Astrocyte (in vitro differentiated cells and primary cell): ENCODE results near the gene CRISPLD2. TPM values are rescaled to one million over a fixed set of nuclear protein-coding genes. Genes with fewer than 3 reads are reported as not detected.
A peak's percentile ranks its signal among the peaks of the same experiment; 100 is the strongest.

Experiments
- DNase-seq: peaks from one replicate; pipeline ENCODE4 v3.0.0-alpha.2; 2010; ENCODE audit warnings: low read depth
- FAIRE-seq: peaks from 2 replicates; lab custom pipeline; 2011; peaks lifted over from hg19 to GRCh38; lab: Jason Lieb, UNC
- H2AFZ ChIP-seq: 2 replicates; pipeline ENCODE4 v1.6.0; 2012; ENCODE audit warnings: low read depth, low read length, inconsistent platforms
- H3K27ac ChIP-seq: 2 replicates; pipeline ENCODE4 v1.5.1; 2011; ENCODE audit warnings: low read depth, low read length, inconsistent platforms
- H3K27me3 ChIP-seq: 2 replicates; pipeline ENCODE4 v1.6.0; 2011; ENCODE audit warnings: low read length, inconsistent platforms; ENCODE audit not compliant: insufficient read depth
- H3K36me3 ChIP-seq: 2 replicates; pipeline ENCODE4 v1.5.1; 2011; ENCODE audit warnings: low read length, inconsistent platforms; ENCODE audit not compliant: insufficient read depth
- H3K4me1 ChIP-seq: 2 replicates; pipeline ENCODE4 v1.5.1; 2011; ENCODE audit warnings: low read length, inconsistent platforms; ENCODE audit not compliant: insufficient read depth
- H3K4me2 ChIP-seq: 2 replicates; pipeline ENCODE4 v1.6.0; 2012; ENCODE audit warnings: low read length, inconsistent platforms
- H3K4me3 ChIP-seq: 2 replicates; pipeline ENCODE4 v1.5.1; 2011; ENCODE audit warnings: low read depth, mild to moderate bottlenecking, low read length, inconsistent platforms; ENCODE audit not compliant: insufficient read depth
- H3K79me2 ChIP-seq: 2 replicates; pipeline ENCODE4 v1.6.0; 2012; ENCODE audit warnings: mild to moderate bottlenecking, low read length, inconsistent platforms; ENCODE audit not compliant: insufficient read depth
- H3K9ac ChIP-seq: 2 replicates; pipeline ENCODE4 v1.6.0; 2012; ENCODE audit warnings: mild to moderate bottlenecking, low read length, inconsistent platforms
- H3K9me3 ChIP-seq: 2 replicates; pipeline ENCODE4 v1.5.1; 2012; ENCODE audit warnings: low read depth, mild to moderate bottlenecking, low read length, inconsistent platforms; ENCODE audit not compliant: insufficient read depth
- H4K20me1 ChIP-seq: 2 replicates; pipeline ENCODE4 v1.6.0; 2012; ENCODE audit warnings: low read length, inconsistent platforms; ENCODE audit not compliant: insufficient read depth
- H3K27ac Mint-ChIP-seq: one replicate; pipeline ENCODE4 v1.8.0; 2021; ENCODE audit warnings: mild to moderate bottlenecking, mixed read lengths; ENCODE audit not compliant: unreplicated experiment
- H3K27me3 Mint-ChIP-seq: one replicate; pipeline ENCODE4 v1.8.0; 2021; ENCODE audit warnings: low read depth, mixed read lengths; ENCODE audit not compliant: unreplicated experiment
- H3K36me3 Mint-ChIP-seq: one replicate; pipeline ENCODE4 v1.8.0; 2021; ENCODE audit warnings: low read depth, mixed read lengths; ENCODE audit not compliant: unreplicated experiment
- H3K4me1 Mint-ChIP-seq: one replicate; pipeline ENCODE4 v1.8.0; 2021; ENCODE audit warnings: low read depth, mixed read lengths; ENCODE audit not compliant: unreplicated experiment
- H3K4me3 Mint-ChIP-seq: one replicate; pipeline ENCODE4 v1.8.0; 2021; ENCODE audit warnings: mild to moderate bottlenecking, moderate library complexity, mixed read lengths; ENCODE audit not compliant: unreplicated experiment
- H3K9me3 Mint-ChIP-seq: one replicate; pipeline ENCODE4 v1.8.0; 2021; ENCODE audit warnings: mild to moderate bottlenecking, mixed read lengths; ENCODE audit not compliant: unreplicated experiment
- EZH2 ChIP-seq: IDR thresholded peaks from 2 replicates; pipeline ENCODE4 v1.6.1; 2012; ENCODE audit warnings: mild to moderate bottlenecking, low read length, inconsistent platforms; ENCODE audit not compliant: insufficient read depth
- total RNA-seq: library from RNA; stranded (reverse); gene quantifications from 2 replicates; pipeline ENCODE4 v1.2.1, GENCODE V29; 2021
- TF ChIP-seq, protein P1 (sequence below): IDR thresholded peaks from 2 replicates; pipeline ENCODE4 v1.5.1; 2011; ENCODE audit warnings: low read depth, mild to moderate bottlenecking, inconsistent platforms, low read length, moderate library complexity; ENCODE audit not compliant: insufficient read depth

Gene CRISPLD2
- total RNA-seq, 1 donor from 2014 or later, result 1.8 TPM

DNA sequence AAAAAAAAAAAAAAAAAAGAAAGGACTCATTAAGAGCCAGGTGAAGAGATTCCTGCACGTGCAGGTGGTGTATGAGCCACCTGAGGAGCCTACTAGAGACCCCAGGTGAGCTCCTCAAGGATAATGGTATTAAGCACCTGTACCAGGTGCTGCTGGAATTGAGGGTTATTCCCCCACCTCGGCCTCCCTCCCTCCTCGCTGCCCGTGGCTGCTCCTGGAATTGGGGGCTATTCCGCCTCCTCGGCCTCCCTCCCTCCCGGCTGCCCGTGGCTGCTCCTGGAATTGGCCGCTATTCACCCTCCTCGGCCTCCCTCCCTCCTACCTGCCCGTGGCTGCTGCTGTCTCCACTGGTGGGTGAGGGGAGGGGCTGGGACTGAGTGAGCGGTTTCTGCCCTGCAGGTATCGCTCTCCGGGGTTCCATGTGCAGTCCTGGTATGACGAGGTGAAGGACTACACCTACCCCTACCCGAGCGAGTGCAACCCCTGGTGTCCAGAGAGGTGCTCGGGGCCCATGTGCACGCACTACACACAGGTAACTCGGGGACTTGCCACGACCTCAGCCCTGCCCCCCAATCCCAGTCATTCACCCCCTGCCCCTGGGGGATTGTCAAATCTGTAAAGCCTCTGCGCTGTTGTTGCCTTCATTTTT is 29.3 kb downstream of the CRISPLD2 start:
- H3K27me3 ChIP-seq, result no peaks in the 10 kb centered on the region
- H3K9me3 ChIP-seq, result no peaks in the 10 kb centered on the region
- peaks cover 17% of the 10 kb centered on the region for H3K4me1 ChIP-seq
- H3K27ac ChIP-seq, result no peak overlapping the region
- Mint-ChIP-seq H3K27me3 (peaks cover 30% of the 10 kb centered on the region), H3K27ac (no peak overlapping the region), H3K36me3 (peaks cover 5% of the 10 kb centered on the region), H3K9me3 (peaks cover 8% of the 10 kb centered on the region), H3K4me1 (peaks cover 4% of the 10 kb centered on the region), H3K4me3 (no peak overlapping the region)
- FAIRE-seq (no peak), DNase-seq (no peak)
- H3K4me2 ChIP-seq, result no peak overlapping the region
- TF ChIP-seq EZH2, result no peak
- TF ChIP-seq, protein P1, sequence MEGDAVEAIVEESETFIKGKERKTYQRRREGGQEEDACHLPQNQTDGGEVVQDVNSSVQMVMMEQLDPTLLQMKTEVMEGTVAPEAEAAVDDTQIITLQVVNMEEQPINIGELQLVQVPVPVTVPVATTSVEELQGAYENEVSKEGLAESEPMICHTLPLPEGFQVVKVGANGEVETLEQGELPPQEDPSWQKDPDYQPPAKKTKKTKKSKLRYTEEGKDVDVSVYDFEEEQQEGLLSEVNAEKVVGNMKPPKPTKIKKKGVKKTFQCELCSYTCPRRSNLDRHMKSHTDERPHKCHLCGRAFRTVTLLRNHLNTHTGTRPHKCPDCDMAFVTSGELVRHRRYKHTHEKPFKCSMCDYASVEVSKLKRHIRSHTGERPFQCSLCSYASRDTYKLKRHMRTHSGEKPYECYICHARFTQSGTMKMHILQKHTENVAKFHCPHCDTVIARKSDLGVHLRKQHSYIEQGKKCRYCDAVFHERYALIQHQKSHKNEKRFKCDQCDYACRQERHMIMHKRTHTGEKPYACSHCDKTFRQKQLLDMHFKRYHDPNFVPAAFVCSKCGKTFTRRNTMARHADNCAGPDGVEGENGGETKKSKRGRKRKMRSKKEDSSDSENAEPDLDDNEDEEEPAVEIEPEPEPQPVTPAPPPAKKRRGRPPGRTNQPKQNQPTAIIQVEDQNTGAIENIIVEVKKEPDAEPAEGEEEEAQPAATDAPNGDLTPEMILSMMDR, result no peak
- H3K36me3 ChIP-seq, result no peaks in the 10 kb centered on the region
- H3K4me3 ChIP-seq, result no peak overlapping the region
- H4K20me1 ChIP-seq, result no peaks in the 10 kb centered on the region
- H2AFZ ChIP-seq, result no peak overlapping the region
- H3K79me2 ChIP-seq, result no peaks in the 10 kb centered on the region
- H3K9ac ChIP-seq, result no peak overlapping the region

DNA sequence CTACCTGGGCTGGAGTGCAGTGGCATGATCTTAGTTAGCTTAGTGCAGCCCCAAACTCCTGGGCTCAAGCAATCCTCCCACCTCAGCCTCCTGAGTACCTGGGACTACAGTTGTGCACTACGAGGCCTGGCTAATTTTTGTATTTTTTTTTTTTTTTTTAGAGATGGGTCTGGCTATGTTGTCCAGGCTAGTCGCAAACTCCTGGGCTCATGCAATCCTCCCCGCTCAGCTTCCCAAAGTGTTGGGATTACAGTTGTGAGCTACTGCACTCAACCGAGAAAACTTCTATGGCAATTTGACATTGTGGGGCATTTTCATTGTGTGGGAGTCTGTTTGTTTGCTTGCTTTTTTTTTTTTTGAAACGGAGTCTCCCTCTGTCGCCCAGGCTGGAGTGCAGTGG is 30.0 kb downstream of the CRISPLD2 start:
- FAIRE-seq, result no peak
- TF ChIP-seq, protein P1, result no peak
- TF ChIP-seq EZH2, result no peak

DNA sequence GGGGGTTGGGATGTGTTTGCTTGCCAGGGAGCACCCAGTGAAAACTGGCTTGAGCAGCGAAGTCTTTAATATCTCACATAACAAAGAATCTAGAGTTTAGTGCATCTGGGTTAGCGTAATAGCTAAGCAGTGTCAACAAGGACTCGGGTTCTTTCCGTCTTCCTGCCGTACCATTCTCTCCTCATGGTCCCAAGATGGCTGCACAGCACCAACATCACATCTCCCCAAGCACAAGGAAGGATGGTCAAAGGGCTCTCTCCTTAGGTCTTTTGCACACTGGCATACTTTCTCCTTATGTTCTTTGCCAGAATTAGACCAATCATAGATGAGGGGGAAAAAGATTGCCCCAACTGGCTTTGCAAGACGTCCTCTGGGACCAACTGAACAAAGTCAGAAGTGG is 30.9 kb downstream of the CRISPLD2 start:
- Mint-ChIP-seq H3K4me1 (peaks cover 9% of the 10 kb centered on the region), H3K4me3 (no peak overlapping the region), H3K9me3 (peaks cover 8% of the 10 kb centered on the region), H3K27me3 (peaks cover 20% of the 10 kb centered on the region), H3K27ac (peak overlapping the region; percentile 62), H3K36me3 (peaks cover 5% of the 10 kb centered on the region)
- H3K9ac ChIP-seq, result peak overlapping the region; percentile 29
- no peaks in the 10 kb centered on the region for H3K27me3 ChIP-seq
- no peak overlapping the region for H3K4me3 ChIP-seq
- H3K27ac ChIP-seq, result peak overlapping the region; percentile 67
- H3K4me1 ChIP-seq, result peaks cover 26% of the 10 kb centered on the region
- H4K20me1 ChIP-seq, result no peaks in the 10 kb centered on the region
- no peaks in the 10 kb centered on the region for H3K36me3 ChIP-seq
- no peaks in the 10 kb centered on the region for H3K79me2 ChIP-seq
- TF ChIP-seq EZH2, result no peak
- TF ChIP-seq, protein P1, result no peak
- FAIRE-seq (no peak), DNase-seq (no peak)
- H3K9me3 ChIP-seq, result no peaks in the 10 kb centered on the region
- H2AFZ ChIP-seq, result no peak overlapping the region
- H3K4me2 ChIP-seq, result no peak overlapping the region

More for the DNA sequence above, 30.0 kb downstream of the CRISPLD2 start:
- Histone ChIP-seq H2AFZ (no peak overlapping the region), H3K36me3 (no peaks in the 10 kb centered on the region), H3K4me1 (peaks cover 24% of the 10 kb centered on the region), H3K4me3 (no peak overlapping the region), H3K27me3 (no peaks in the 10 kb centered on the region), H4K20me1 (no peaks in the 10 kb centered on the region), H3K4me2 (no peak overlapping the region), H3K9me3 (no peaks in the 10 kb centered on the region), H3K9ac (no peak overlapping the region), H3K27ac (no peak overlapping the region), H3K79me2 (no peaks in the 10 kb centered on the region)
- DNase-seq, result no peak
- H3K4me3 Mint-ChIP-seq, result no peak overlapping the region
- peaks cover 5% of the 10 kb centered on the region for H3K36me3 Mint-ChIP-seq
- no peak overlapping the region for H3K27ac Mint-ChIP-seq
- H3K9me3 Mint-ChIP-seq, result peaks cover 8% of the 10 kb centered on the region
- peaks cover 23% of the 10 kb centered on the region for H3K27me3 Mint-ChIP-seq
- H3K4me1 Mint-ChIP-seq, result peaks cover 9% of the 10 kb centered on the region
